Fibroblast of peridontal ligament (primary cell): ENCODE data around the gene DOCK8.

ENCODE experiments used
- DNase-seq: peaks from one replicate; pipeline ENCODE4 v3.0.0-alpha.2; 2010; ENCODE audit errors: extremely low read depth

Gene DOCK8

GRCh38 chr9:306907-307306, 92.2 kb downstream of the DOCK8 start:
- no peak for DNase-seq

DNA sequence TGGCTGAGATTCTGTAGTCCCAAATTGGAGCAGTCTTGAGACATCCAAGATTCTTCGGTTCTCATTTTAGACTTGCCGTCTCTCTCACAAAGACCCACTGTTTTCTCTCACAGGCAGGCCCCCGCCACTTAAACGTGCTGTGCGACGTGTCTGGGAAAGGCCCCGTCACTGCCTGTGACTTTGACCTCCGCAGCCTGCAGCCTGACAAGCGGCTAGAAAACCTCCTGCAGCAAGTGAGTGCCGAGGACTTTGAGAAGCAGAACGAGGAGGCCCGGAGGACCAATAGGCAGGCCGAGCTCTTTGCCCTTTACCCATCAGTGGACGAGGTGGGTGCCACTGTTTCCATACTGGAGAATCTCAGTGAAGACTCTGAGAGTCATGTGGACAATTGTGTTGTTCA, 97.2 kb downstream of the DOCK8 start:
- no peak for DNase-seq

GRCh38 chr9:312596-313320, 98.1 kb downstream of the DOCK8 start:
- no peak for DNase-seq

DNA sequence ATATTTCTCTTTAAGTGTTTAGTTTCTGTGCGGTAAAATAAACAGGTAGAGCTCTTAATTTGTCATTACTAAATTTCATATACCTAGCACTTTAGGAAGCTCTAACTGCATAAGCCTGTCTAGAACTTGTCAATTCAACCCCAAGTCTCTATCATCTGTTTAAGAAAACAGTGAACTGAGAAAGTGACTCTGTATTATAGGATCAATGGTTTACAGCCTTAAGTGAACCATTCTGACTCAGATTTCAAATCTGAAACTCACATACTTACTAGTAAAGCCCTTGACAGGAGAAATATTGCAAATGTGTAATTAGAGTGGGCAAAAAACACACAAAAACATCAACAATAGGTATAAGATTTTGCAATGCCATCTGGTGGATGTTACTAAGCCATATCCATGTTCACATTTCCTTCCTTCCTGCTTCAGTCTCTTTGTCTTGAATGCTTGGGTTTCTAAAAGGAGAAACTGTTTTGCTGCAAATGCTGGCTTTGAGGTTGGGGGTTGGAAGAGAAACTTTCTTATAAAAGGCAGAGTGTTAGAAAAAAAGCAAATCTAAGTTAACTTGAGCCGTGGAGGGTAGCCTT, 101.8 kb downstream of the DOCK8 start:
- no peak for DNase-seq

DNA sequence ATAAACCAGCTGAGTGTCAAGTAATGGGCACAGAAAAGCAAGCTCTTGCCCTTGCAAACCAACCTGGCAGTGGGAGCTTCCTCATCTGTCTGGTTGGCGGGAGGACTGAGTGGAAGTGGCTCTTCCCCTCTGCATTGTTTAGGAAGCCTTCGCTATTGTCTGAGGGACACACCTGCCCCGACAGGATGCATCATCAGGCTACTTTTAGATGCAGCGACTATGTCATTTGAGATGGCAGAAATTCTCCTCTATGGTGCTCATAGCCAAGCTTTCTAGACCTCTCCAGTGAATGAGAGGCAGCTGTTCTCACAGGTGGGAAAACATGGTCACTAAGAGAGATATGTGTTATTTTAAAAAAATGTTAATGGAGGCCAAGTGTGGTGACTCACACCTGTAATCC, 104.0 kb downstream of the DOCK8 start:
- no peak for DNase-seq

DNA sequence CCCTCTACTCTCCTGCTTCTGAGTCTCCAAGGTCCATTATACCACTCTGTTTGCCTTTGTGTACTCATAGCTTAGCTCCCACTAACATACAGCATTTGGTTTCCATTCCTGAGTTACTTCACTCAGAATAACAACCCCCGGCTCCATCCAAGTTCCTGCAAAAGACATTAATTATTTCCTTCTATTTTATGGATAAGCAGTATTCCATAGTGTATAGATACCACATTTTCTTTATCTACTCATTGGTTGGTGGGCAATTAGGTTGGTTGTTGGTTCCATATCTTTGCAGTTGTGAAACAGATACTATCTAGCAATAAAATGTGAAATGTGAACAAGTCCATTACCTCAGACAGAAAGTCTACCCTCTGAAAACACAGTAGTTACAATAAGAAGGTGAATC, 110.3 kb downstream of the DOCK8 start:
- DNase-seq, result no peak

GRCh38 chr9:326667-327066, 112.0 kb downstream of the DOCK8 start:
- no peak for DNase-seq

- no peak for DNase-seq
Observed at GRCh38 chr9:328453-328852, 113.8 kb downstream of the DOCK8 start.

- no peak for DNase-seq
Observed at GRCh38 chr9:331197-331596, 116.5 kb downstream of the DOCK8 start.

- no peak for DNase-seq
Observed at GRCh38 chr9:335373-335772, 120.7 kb downstream of the DOCK8 start.

DNA sequence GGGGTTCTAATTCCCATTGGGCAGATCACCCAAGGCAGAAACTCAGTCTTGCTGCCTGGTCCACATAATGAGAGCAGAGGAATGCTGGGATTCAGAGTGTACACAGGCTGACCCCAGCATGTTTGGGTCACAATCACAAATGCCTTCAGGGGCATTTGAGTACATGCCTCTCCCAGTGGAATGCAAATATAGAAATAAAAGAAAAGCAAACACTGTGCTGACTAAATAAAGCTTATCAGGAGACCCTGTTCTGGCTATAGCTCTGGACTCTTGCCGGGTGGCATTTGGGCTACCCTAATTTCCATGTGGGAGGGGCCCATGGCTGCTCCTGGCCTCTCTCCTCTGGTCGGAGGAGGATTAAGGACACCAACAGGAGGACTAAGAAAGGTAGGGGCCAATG, 121.4 kb downstream of the DOCK8 start:
- DNase-seq, result no peak

DNA sequence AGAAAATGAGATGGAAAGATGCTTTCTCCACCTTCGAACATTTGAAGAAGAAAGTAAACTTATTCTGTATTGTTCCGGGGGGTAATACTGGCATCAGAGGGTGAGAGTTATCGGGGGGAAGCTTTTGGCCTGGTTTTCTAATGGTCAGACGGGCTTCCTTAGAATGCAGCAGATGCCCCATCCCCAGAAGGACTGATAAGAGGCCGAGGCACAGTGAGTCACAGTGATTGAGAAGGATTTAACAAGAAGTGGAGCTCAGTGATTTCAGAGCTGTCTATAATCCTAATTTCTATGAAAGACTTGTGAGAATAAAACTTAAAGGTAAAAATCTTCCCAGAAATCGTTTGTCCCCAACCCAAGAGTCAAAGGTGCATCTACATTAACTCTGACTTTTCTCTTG, 123.9 kb downstream of the DOCK8 start:
- DNase-seq, result no peak

- no peak for DNase-seq
Observed at GRCh38 chr9:341634-342421, 127.2 kb downstream of the DOCK8 start.

DNA sequence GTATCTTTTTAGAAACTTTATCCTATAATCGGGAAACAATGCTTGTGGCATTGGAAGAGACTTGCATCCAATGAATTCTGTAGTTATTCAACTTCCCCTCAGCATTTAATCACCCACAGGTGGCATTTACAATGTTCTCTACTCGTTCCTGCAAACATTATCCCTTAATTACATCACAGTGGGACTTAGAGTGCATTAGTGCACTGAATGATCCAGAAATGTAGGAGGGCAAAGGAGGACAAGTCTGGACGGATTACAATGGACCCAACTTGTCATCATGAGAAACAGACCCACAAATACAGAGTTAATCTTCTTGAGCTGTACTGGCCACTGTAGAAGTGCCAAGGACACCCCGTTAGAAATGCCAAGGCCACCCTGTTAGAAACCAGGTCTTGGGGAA, 129.1 kb downstream of the DOCK8 start:
- no peak for DNase-seq

DNA sequence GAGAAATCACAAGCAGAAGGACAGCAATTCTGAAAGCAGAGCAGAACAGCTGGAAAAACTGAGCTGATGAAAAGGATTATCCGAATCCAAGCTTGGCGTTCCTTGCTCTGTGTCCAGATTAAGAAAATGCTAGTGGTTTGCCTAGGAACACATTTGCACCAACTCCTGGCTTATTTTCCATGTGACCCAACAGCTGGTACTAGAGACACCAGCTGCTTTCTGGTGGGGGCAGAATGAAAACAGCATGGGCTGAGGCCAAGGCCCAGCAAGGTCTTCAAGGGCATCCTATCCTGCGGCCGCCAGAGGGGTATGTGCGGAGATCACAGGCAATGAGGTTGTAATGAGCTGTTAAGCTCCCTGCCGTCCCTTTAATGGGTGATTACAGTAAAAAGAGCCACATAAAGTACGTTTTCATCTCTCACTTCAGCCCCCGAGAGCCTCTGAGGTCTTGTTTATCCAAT, 131.5 kb downstream of the DOCK8 start:
- no peak for DNase-seq

DNA sequence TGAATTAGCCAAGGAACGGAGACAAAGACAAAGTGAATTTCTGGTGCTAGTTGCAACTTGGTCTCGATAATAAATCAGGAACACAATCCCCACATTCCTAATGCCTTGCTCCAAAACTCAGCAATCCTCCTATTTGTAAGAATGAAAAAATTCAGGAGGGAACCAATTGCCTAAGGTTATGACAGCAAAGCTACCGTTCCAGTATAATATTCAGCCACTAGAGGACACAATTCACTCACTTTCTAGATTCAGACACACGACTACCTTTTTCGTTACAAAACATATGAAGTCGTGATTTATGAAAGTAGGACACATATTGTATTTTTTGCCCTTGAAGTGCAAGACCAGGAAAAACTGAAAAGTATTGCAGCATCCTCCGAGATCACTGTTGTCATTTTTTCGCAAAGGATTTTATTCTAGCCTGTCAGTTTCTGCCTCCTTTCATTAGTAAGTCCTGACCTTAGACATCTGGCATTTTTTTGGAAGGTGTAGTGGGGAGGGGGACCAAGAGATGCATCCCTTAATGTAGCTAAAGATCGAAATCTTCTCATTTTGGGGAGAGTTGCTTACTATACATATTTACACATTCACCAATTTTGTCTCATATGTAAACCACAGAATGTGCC, 133.1 kb downstream of the DOCK8 start:
- DNase-seq, result peak; percentile 40

- DNase-seq, result no peak
Observed at GRCh38 chr9:350384-350783, 135.7 kb downstream of the DOCK8 start.

- DNase-seq, result no peak
Observed at GRCh38 chr9:351916-352315, 137.3 kb downstream of the DOCK8 start.

- no peak for DNase-seq
Observed at GRCh38 chr9:353077-353476, 138.4 kb downstream of the DOCK8 start.

- DNase-seq, result no peak
Observed at GRCh38 chr9:354453-354852, 139.8 kb downstream of the DOCK8 start.

DNA sequence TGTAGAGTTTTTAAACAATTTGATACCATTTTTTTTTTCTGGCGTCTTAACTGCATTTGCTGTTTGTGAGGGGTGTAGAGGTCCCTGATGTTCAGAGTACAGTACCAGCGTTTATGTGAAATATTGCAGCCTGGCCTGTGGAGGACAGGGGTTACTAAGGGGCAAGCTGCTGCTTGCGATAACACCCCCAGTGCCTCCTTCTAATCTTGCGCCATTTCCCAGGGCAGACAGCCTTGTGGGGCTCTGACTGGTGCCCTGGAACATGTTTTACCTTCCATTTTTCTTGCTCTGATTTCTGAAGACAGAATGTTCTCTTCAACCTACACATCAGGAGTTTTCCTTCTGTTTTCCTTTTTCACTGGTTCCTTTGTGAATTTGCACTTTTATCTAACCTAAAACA, 142.9 kb downstream of the DOCK8 start:
- DNase-seq, result no peak

GRCh38 chr9:362561-363273, 148.1 kb downstream of the DOCK8 start:
- no peak for DNase-seq
